Activated CD4-positive, CD25-positive, alpha-beta regulatory T cell treated with anti-CD3 and anti-CD28 coated beads, Interleukin-2, amount 50 U/mL, for 24 hours (primary cell): ENCODE results near the gene DMWD.

Experiments used
- ATAC-seq, 2 donors: fragments of 150-1000 bp; cut with Tn5 transposase; one replicate each; pipeline ENCODE4 v1.10.0; 2021; ENCODE audit warnings: mild to moderate bottlenecking in 1 of 2, moderate library complexity in 1 of 2

Gene DMWD

GRCh38 chr19:45785097-45785496 lies 7.5 kb downstream of the DMWD start:
- ATAC-seq, result no peak

- no peak for ATAC-seq
These were observed 8.5 kb downstream of the DMWD start for GRCh38 chr19:45784096-45784495.

GRCh38 chr19:45782820-45783785 lies 9.5 kb downstream of the DMWD start:
- ATAC-seq, result no peak

- ATAC-seq, result no peak
These were observed 10.4 kb downstream of the DMWD start, which contains the start of gene DMPK for GRCh38 chr19:45782162-45782691. Gene DMPK, minus strand, starts transcription at chr19:45782490. Its CDS starts 138 bp downstream, at chr19:45782352.

- ATAC-seq, result no peak
These were observed 11.2 kb downstream of the DMWD start for GRCh38 chr19:45781214-45782161.

GRCh38 chr19:45780448-45781213 lies 12.0 kb downstream of the DMWD start:
- no peak for ATAC-seq

GRCh38 chr19:45780146-45780447 lies 12.5 kb downstream of the DMWD start:
- no peak for ATAC-seq

- peak; percentile 94 to 95 for ATAC-seq
These were observed 13.2 kb downstream of the DMWD start for GRCh38 chr19:45779231-45780145.

GRCh38 chr19:45778010-45778661 lies 14.5 kb downstream of the DMWD start:
- no peak for ATAC-seq

GRCh38 chr19:45777395-45777961 lies 15.2 kb downstream of the DMWD start:
- no peak for ATAC-seq

- ATAC-seq, result no peak
These were observed 17.9 kb downstream of the DMWD start for GRCh38 chr19:45774765-45775164.

- no peak for ATAC-seq
These were observed 19.3 kb downstream of the DMWD start for GRCh38 chr19:45773384-45773783.

GRCh38 chr19:45772912-45773311 lies 19.7 kb downstream of the DMWD start:
- ATAC-seq, result no peak

GRCh38 chr19:45772130-45772840 lies 20.4 kb downstream of the DMWD start:
- no peak for ATAC-seq

- no peak for ATAC-seq
These were observed 21.2 kb downstream of the DMWD start for GRCh38 chr19:45771311-45771933.

GRCh38 chr19:45770192-45771101 lies 22.2 kb downstream of the DMWD start:
- peak; percentile 71 to 76 for ATAC-seq

- ATAC-seq, result peak; percentile 18 to 23
These were observed 22.8 kb downstream of the DMWD start for GRCh38 chr19:45769821-45770191.
